ENCODE measurements around the gene UBP1. TPM values are rescaled to one million over a fixed set of nuclear protein-coding genes. Genes with fewer than 3 reads are reported as not detected.

The UBP1 gene
- total RNA-seq, 4 donors from 2014 or later, result 39.7 to 70.4 (median 55.6) TPM

DNA sequence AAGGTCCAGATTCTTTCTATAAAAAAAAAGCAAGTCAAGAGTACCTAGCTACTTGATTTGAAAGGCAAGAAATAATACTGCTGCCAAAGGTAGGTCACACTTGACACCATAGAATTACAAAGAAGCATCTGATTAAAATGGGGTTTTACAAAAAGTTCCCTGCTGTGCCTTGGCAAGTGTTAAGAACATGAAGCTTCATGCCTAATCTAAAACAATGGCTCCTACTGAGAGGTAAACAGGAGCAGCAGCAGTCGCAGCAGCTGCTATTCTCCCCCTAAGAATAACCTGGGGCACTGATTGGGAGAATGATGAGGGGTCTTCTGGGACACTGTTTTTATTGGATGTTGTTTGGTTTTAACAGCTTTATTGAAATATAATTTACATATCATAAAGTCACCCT lies 14.1 kb downstream of the UBP1 start:
- no peaks in the 10 kb centered on the region for H3K9me3 ChIP-seq
- H3K4me3 ChIP-seq, result no peak overlapping the region
- peaks cover 22% of the 10 kb centered on the region for H3K36me3 ChIP-seq
- TF ChIP-seq POLR2AphosphoS5 (IDR thresholded peaks at IDR 0.05) (no peak), POLR2A (IDR thresholded peaks at IDR 0.05) (no peak), EP300 (IDR thresholded peaks at IDR 0.05) (no peak), CTCF (IDR thresholded peaks at IDR 0.05) (no peak)
- H3K27ac ChIP-seq, result no peak overlapping the region
- DNase-seq (ENCODE audit: low spot score in 2 of 2), result no peak
- no peaks in the 10 kb centered on the region for H3K27me3 ChIP-seq
- H3K4me1 ChIP-seq, result peaks cover 9% of the 10 kb centered on the region
- 63% methylated on average over 1 of the region's 1 CpG for WGBS

- no peak overlapping the region for H3K4me3 ChIP-seq
- H3K27me3 ChIP-seq, result no peaks in the 10 kb centered on the region
- whole genome bisulfite sequencing, result 81% methylated on average over 2 of the region's 2 CpGs
- TF ChIP-seq CTCF (IDR thresholded peaks at IDR 0.05) (no peak), POLR2A (IDR thresholded peaks at IDR 0.05) (no peak), EP300 (IDR thresholded peaks at IDR 0.05) (no peak), POLR2AphosphoS5 (IDR thresholded peaks at IDR 0.05) (no peak)
- peaks cover 28% of the 10 kb centered on the region for H3K36me3 ChIP-seq
- H3K4me1 ChIP-seq, result peaks cover 8% of the 10 kb centered on the region
- no peak overlapping the region for H3K27ac ChIP-seq
- no peak for DNase-seq (ENCODE audit: low spot score in 2 of 2)
- no peaks in the 10 kb centered on the region for H3K9me3 ChIP-seq
Measured at GRCh38 chr3:33425453-33425852, 14.8 kb downstream of the UBP1 start.

DNA sequence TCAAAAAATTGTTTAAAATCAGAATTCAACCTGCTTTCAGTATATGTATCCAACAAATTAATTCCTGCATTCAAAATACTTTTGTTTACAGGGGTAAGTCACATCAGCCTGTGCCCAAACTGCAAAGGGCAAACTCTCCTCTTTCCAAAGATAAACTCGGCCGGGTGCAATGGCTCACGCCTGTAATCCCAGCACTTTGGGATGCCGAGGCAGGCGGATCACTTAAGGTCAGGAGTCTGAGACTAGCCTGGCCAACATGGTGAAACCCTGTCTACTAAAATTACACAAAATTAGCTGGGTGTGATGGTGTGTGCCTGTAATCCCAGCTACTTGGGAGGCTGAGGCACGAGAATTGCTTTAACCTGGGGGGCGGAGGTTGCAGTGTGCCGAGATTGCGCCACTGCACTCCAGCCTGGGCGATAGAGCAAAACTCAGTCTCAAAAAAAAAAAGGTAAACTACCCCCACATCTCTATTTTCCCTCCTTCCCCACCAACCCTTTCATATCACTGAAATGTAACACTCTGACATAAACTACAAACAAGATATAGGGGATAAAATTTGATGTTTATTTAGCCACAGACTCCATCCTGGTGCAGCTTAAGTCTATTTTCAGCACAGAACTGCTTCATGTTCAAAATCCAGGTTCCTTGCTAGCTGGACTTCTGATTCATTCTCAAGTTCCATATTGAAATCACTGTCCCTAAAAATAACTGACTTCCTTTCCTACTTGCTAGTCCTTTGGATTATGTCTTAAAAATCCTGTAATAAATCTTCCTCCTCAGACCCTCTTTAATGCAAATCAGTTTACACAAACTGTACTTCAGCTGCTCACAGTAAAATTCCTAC lies 15.4 kb downstream of the UBP1 start:
- no peak for DNase-seq (ENCODE audit: low spot score in 2 of 2)
- 94% methylated on average over 10 of the region's 10 CpGs for WGBS

GRCh38 chr3:33420966-33421365 lies 19.2 kb downstream of the UBP1 start:
- DNase-seq (ENCODE audit: low spot score in 2 of 2), result no peak
- Histone ChIP-seq H3K4me3 (no peak overlapping the region), H3K27me3 (no peaks in the 10 kb centered on the region), H3K4me1 (no peaks in the 10 kb centered on the region), H3K36me3 (peaks cover 47% of the 10 kb centered on the region), H3K27ac (no peak overlapping the region), H3K9me3 (no peaks in the 10 kb centered on the region)
- TF ChIP-seq POLR2A (IDR thresholded peaks at IDR 0.05) (no peak), CTCF (IDR thresholded peaks at IDR 0.05) (no peak), POLR2AphosphoS5 (IDR thresholded peaks at IDR 0.05) (no peak), EP300 (IDR thresholded peaks at IDR 0.05) (no peak)
- 100% methylated on average over 2 of the region's 2 CpGs for WGBS

More for the DNA sequence above, 15.4 kb downstream of the UBP1 start:
- Histone ChIP-seq H3K27me3 (no peaks in the 10 kb centered on the region), H3K4me3 (no peak overlapping the region), H3K9me3 (no peaks in the 10 kb centered on the region), H3K36me3 (peaks cover 33% of the 10 kb centered on the region), H3K4me1 (peaks cover 2% of the 10 kb centered on the region), H3K27ac (no peak overlapping the region)
- TF ChIP-seq POLR2AphosphoS5 (IDR thresholded peaks at IDR 0.05) (no peak), EP300 (IDR thresholded peaks at IDR 0.05) (no peak), POLR2A (IDR thresholded peaks at IDR 0.05) (no peak), CTCF (IDR thresholded peaks at IDR 0.05) (no peak)

DNA sequence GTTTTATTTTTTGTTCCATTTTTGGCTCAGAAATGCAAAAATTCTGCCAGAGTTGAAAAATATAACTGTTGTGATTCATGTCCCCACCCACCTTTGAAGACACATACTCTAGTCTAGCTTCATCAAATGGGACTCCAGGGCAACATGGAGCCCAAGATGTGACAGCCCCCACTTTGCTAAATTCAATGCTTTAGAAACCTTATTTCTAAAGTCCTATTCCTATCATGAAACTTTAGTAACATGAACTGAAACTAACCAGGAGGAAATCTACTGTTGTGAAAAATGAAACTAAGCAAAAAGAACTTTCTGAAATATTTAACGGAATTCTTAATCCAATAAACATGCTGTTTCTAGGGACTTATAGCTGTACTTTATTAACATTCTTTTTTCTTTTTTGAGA lies 20.3 kb downstream of the UBP1 start:
- H3K36me3 ChIP-seq, result peaks cover 52% of the 10 kb centered on the region
- no peaks in the 10 kb centered on the region for H3K4me1 ChIP-seq
- no peak overlapping the region for H3K4me3 ChIP-seq
- TF ChIP-seq EP300 (IDR thresholded peaks at IDR 0.05), result no peak
- TF ChIP-seq POLR2AphosphoS5 (IDR thresholded peaks at IDR 0.05), result no peak
- TF ChIP-seq CTCF (IDR thresholded peaks at IDR 0.05), result no peak
- TF ChIP-seq POLR2A (IDR thresholded peaks at IDR 0.05), result no peak
- no peaks in the 10 kb centered on the region for H3K9me3 ChIP-seq
- no peaks in the 10 kb centered on the region for H3K27me3 ChIP-seq
- DNase-seq (ENCODE audit: low spot score in 2 of 2), result no peak
- WGBS, result 91% methylated on average over 1 of the region's 1 CpG
- no peak overlapping the region for H3K27ac ChIP-seq
